A549 (cell line): ENCODE results near the gene PTPRD. TPM values are rescaled to one million over a fixed set of nuclear protein-coding genes. Genes with fewer than 3 reads are reported as not detected.

Experiments
- ATAC-seq, 2 experiments: fragments of 200-7000 bp in 1 of 2; fragments of >200 bp in 1 of 2; cut with Nextera tagmentation in 1 of 2; cut with Tn5 transposase in 1 of 2; 3 replicates each; pipeline versions ENCODE4 v1.8.0 to v1.9.1; 2018 to 2020; ENCODE audit warnings: mild to moderate bottlenecking in 1 of 2, moderate library complexity in 1 of 2
- CTCF ChIA-PET: fragments of 300-600 bp; sonication (Branson Sonifier 250); formaldehyde crosslinking; extraction: SDS; loops from one replicate; lab custom pipeline; 2021; ENCODE audit warnings: antibody characterized with exemption, inconsistent platforms; lab: Yijun Ruan, JAX
- POLR2A ChIA-PET: fragments of 350-600 bp; formaldehyde crosslinking; extraction: SDS; loops from one replicate; lab custom pipeline; 2021; ENCODE audit warnings: antibody characterized with exemption, inconsistent platforms; lab: Yijun Ruan, JAX
- DNase-seq, 2 experiments: peaks; one replicate each; pipeline versions ENCODE4 v3.0.0 to v3.0.0-alpha.2; 2011 to 2016; ENCODE audit warnings: low read depth in 1 of 2, low spot score in 1 of 2
- FAIRE-seq: peaks from 2 replicates; lab custom pipeline; 2011; peaks lifted over from hg19 to GRCh38; lab: Jason Lieb, UNC
- H3K27ac ChIP-seq, 2 experiments: fragments of >200 bp; sonication (Bioruptor Twin); formaldehyde crosslinking; 3 replicates each; pipeline ENCODE4 v1.5.1; 2016 to 2017
- H3K4me1 ChIP-seq: fragments of >200 bp; sonication (Bioruptor Twin); formaldehyde crosslinking; 3 replicates; pipeline ENCODE4 v1.6.1; 2016
- H3K4me2 ChIP-seq: fragments of >200 bp; sonication (Bioruptor Twin); formaldehyde crosslinking; 3 replicates; pipeline ENCODE4 v1.6.1; 2016
- H3K4me3 ChIP-seq: fragments of >200 bp; sonication (Bioruptor Twin); formaldehyde crosslinking; 3 replicates; pipeline ENCODE4 v1.5.1; 2016
- H3K9me3 ChIP-seq: fragments of >200 bp; sonication (Bioruptor Twin); formaldehyde crosslinking; 3 replicates; pipeline ENCODE4 v1.6.1; 2016
- ATOH8 ChIP-seq: fragments of 250-450 bp; sonication (Bioruptor Pico); IDR thresholded peaks from 2 replicates; pipeline ENCODE4 v1.5.0; 2020; ENCODE audit warnings: low read depth, mild to moderate bottlenecking, moderate library complexity
- CEBPB ChIP-seq, 2 experiments: fragments of >200 bp in 1 of 2; sonication (Bioruptor Twin) in 1 of 2; formaldehyde crosslinking in 1 of 2; IDR thresholded peaks; 2 replicates each; pipeline ENCODE4 v1.6.1; 2012 to 2016
- CHD2 ChIP-seq: fragments of 150-350 bp; IDR thresholded peaks from 2 replicates; pipeline ENCODE4 v1.6.1; 2014; ENCODE audit warnings: low read length; ENCODE audit not compliant: partially characterized antibody
- CTCF ChIP-seq: fragments of >200 bp; sonication (Bioruptor Twin); formaldehyde crosslinking; IDR thresholded peaks from 3 replicates; pipeline ENCODE4 v1.5.1; 2016
- E2F6 ChIP-seq: IDR thresholded peaks from 2 replicates; pipeline ENCODE4 v1.6.1; 2012; ENCODE audit warnings: low read depth, borderline replicate concordance
- EP300 ChIP-seq, 2 experiments: fragments of >200 bp; sonication (Bioruptor Twin); formaldehyde crosslinking; IDR thresholded peaks; 2 replicates in 1 of 2; 3 replicates in 1 of 2; pipeline ENCODE4 v1.6.1; 2016 to 2017
- FOSB ChIP-seq: fragments of 250-450 bp; sonication (Bioruptor Pico); IDR thresholded peaks from 2 replicates; pipeline ENCODE4 v1.5.0; 2020; ENCODE audit warnings: mild to moderate bottlenecking, moderate library complexity
- FOXS1 ChIP-seq: fragments of 250-450 bp; sonication (Bioruptor Pico); IDR thresholded peaks from 2 replicates; pipeline ENCODE4 v1.5.0; 2020; ENCODE audit warnings: mild to moderate bottlenecking, moderate library complexity
- HDAC2 ChIP-seq: fragments of 200-600 bp; sonication (generic); IDR thresholded peaks from 2 replicates; pipeline ENCODE4 v1.6.1; 2016
- HEYL ChIP-seq: fragments of 250-450 bp; sonication (Bioruptor Pico); IDR thresholded peaks from 2 replicates; pipeline ENCODE4 v1.8.0; 2021; ENCODE audit warnings: mild to moderate bottlenecking, moderate library complexity
- HOXA7 ChIP-seq: fragments of 250-450 bp; sonication (Bioruptor Pico); IDR thresholded peaks from 2 replicates; pipeline ENCODE4 v1.5.0; 2020; ENCODE audit warnings: mild to moderate bottlenecking, moderate library complexity
- NFE2L2 ChIP-seq: fragments of 150-350 bp; conservative IDR thresholded peaks from 2 replicates; pipeline ENCODE4 v1.6.1; 2014; ENCODE audit warnings: low read length
- PHF8 ChIP-seq: fragments of 200-600 bp; sonication (generic); IDR thresholded peaks from 2 replicates; pipeline ENCODE4 v1.6.1; 2016; ENCODE audit warnings: low read depth, mild to moderate bottlenecking, antibody characterized with exemption, moderate library complexity, borderline replicate concordance
- POLR2A ChIP-seq: IDR thresholded peaks from 2 replicates; pipeline ENCODE4 v1.6.1; 2012; ENCODE audit warnings: mild to moderate bottlenecking, low read length
- REST ChIP-seq: fragments of 200-600 bp; sonication (generic); IDR thresholded peaks from 2 replicates; pipeline ENCODE4 v1.6.1; 2016; ENCODE audit warnings: antibody characterized with exemption, mild to moderate bottlenecking, moderate library complexity
- RFX5 ChIP-seq: fragments of 450-650 bp; IDR thresholded peaks from 2 replicates; pipeline ENCODE4 v1.7.1; 2014; ENCODE audit warnings: antibody characterized with exemption, mild to moderate bottlenecking, moderate library complexity
- RNF2 ChIP-seq: fragments of 200-600 bp; sonication (generic); IDR thresholded peaks from 2 replicates; pipeline ENCODE4 v1.6.1; 2016; ENCODE audit warnings: low read depth, mild to moderate bottlenecking, antibody characterized with exemption, moderate library complexity, borderline replicate concordance
- SMC3 ChIP-seq: fragments of >200 bp; sonication (Bioruptor Twin); formaldehyde crosslinking; IDR thresholded peaks from 3 replicates; pipeline ENCODE4 v1.6.1; 2018; ENCODE audit warnings: inconsistent platforms
- TFCP2L1 ChIP-seq: fragments of 250-450 bp; sonication (Bioruptor Pico); IDR thresholded peaks from 2 replicates; pipeline ENCODE4 v1.5.0; 2021; ENCODE audit warnings: mild to moderate bottlenecking
- ZC3H11A ChIP-seq: fragments of 450-650 bp; IDR thresholded peaks from 2 replicates; pipeline ENCODE4 v1.6.1; 2014; ENCODE audit warnings: antibody characterized with exemption, mild to moderate bottlenecking
- ZSCAN20 ChIP-seq: fragments of 250-450 bp; sonication (Bioruptor Pico); IDR thresholded peaks from 2 replicates; pipeline ENCODE4 v1.8.0; 2022; ENCODE audit warnings: mild to moderate bottlenecking, moderate library complexity
- WGBS: methylation state at CpG from one replicate; pipeline ENCODE4 v1.1.6; 2017; ENCODE audit errors: missing lambda C conversion rate; 5-methylcytosine and 5-hydroxymethylcytosine counted together
- polyA plus RNA-seq, 4 experiments: library from polyadenylated mRNA; depleted of rRNA in 3 of 4; stranded (reverse); fragments of >200 nt; fragmentation: RNase III in 1 of 4; extraction: RNeasy Plus Mini Kit Qiagen cat#74134 plus additional on column Dnase treatment in 1 of 4; gene quantifications; 2 replicates in 3 of 4; 3 replicates in 1 of 4; pipeline ENCODE4 v1.2.3, GENCODE V29; 2011 to 2017

PTPRD gene
- polyA plus RNA-seq, 2 of the 4 experiments (the other 2 are of a cell fraction) = 0.39 to 1.3 TPM

GRCh38 chr9:8683496-8683895, 1929.3 kb downstream of the PTPRD start:
- DNase-seq = no peak
- Histone ChIP-seq H3K4me1 (no peaks in the 10 kb centered on the region), H3K4me3 (no peak overlapping the region), H3K9me3 (no peaks in the 10 kb centered on the region), H3K4me2 (no peak overlapping the region), H3K27ac (no peak overlapping the region)
- POLR2A ChIA-PET = no interaction called here
- 14% methylated on average over 7 of the region's 7 CpGs for WGBS
- no peak for TF ChIP-seq ATOH8 (CRISPR knock-in tag)
- no peak for TF ChIP-seq RFX5
- TF ChIP-seq FOXS1 (CRISPR knock-in tag) = no peak
- TF ChIP-seq E2F6 = no peak
- TF ChIP-seq PHF8 = no peak
- TF ChIP-seq HDAC2 = no peak
- TF ChIP-seq REST = no peak
- TF ChIP-seq ZSCAN20 = no peak
- no peak for TF ChIP-seq SMC3
- TF ChIP-seq ZC3H11A = no peak
- no peak for TF ChIP-seq HOXA7 (CRISPR knock-in tag)
- TF ChIP-seq TFCP2L1 = no peak
- TF ChIP-seq EP300 (IDR thresholded peaks at IDR 0.05) = no peak
- TF ChIP-seq FOSB (CRISPR knock-in tag) = no peak
- TF ChIP-seq NFE2L2 = no peak
- no peak for TF ChIP-seq CTCF
- CTCF ChIA-PET = interaction anchor here (1.0 kb wide), 1 partner anchor 9 kb away, joined by 3 read pairs; no protein-coding TSS in a partner anchor
- no peak for ATAC-seq
- no peak for FAIRE-seq

- 7% methylated on average over 2 of the region's 2 CpGs for WGBS
- no peak overlapping the region for H3K4me2 ChIP-seq
- no peaks in the 10 kb centered on the region for H3K4me1 ChIP-seq
- FAIRE-seq (no peak), DNase-seq (no peak), ATAC-seq (no peak)
- ChIA-PET CTCF (interaction anchor here (1.3 kb wide), 1 partner anchor 65 kb away, joined by 3 read pairs; no protein-coding TSS in a partner anchor), POLR2A (no interaction called here)
- TF ChIP-seq ATOH8 (CRISPR knock-in tag) (no peak), CEBPB (IDR thresholded peaks at IDR 0.05) (no peak), HOXA7 (CRISPR knock-in tag) (no peak), CHD2 (no peak), HEYL (no peak), RNF2 (no peak), EP300 (IDR thresholded peaks at IDR 0.05) (no peak), POLR2A (no peak)
- H3K27ac ChIP-seq = no peak overlapping the region
- no peaks in the 10 kb centered on the region for H3K9me3 ChIP-seq
- no peak overlapping the region for H3K4me3 ChIP-seq
These were observed 1932.1 kb downstream of the PTPRD start for GRCh38 chr9:8680658-8681057.
